ENCODE measurements around the gene SERPINA12.

Gene SERPINA12

GRCh38 chr14:94489336-94489735 is 19.9 kb downstream of the SERPINA12 start:
- peaks cover 4% of the 10 kb centered on the region; the same call in 1 of the 2 replicates for H3K27me3 ChIP-seq (ENCODE audit: insufficient read depth, low read length)
- H3K27ac ChIP-seq (ENCODE audit: low read depth, low read length, poor library complexity, severe bottlenecking): no peak overlapping the region
- no peaks in the 10 kb centered on the region for H3K36me3 ChIP-seq (ENCODE audit: insufficient read depth, low read length)
- no peaks in the 10 kb centered on the region for H3K79me2 ChIP-seq (ENCODE audit: insufficient read depth, low read length)
- H3K9ac ChIP-seq (ENCODE audit: low read length): no peak overlapping the region
- TF ChIP-seq EZH2 (IDR thresholded peaks at IDR 0.05; ENCODE audit: borderline replicate concordance, low read length): no peak
- TF ChIP-seq CTCF (IDR thresholded peaks at IDR 0.05; ENCODE audit: low read length): no peak
- no peak overlapping the region for H2AFZ ChIP-seq (ENCODE audit: low read length)
- H3F3A ChIP-seq (ENCODE audit: insufficient read depth, low read length): no peaks in the 10 kb centered on the region
- no peaks in the 10 kb centered on the region for H3K9me3 ChIP-seq (ENCODE audit: low read length)
- no peaks in the 10 kb centered on the region for H4K20me1 ChIP-seq (ENCODE audit: insufficient read depth, low read length)
- H3K4me1 ChIP-seq (ENCODE audit: insufficient read depth, low read length, severe bottlenecking): no peaks in the 10 kb centered on the region
- H3K9me2 ChIP-seq (ENCODE audit: low read depth, low read length): no peaks in the 10 kb centered on the region
- no peak overlapping the region for H3K4me3 ChIP-seq (ENCODE audit: low read depth, low read length, poor library complexity, severe bottlenecking)
- no peak overlapping the region for H3K4me2 ChIP-seq (ENCODE audit: low read length)

GRCh38 chr14:94486883-94487282 is 22.4 kb downstream of the SERPINA12 start:
- no peaks in the 10 kb centered on the region for H3K36me3 ChIP-seq (ENCODE audit: insufficient read depth, low read length)
- H3K9me2 ChIP-seq (ENCODE audit: low read depth, low read length): no peaks in the 10 kb centered on the region
- no peaks in the 10 kb centered on the region for H3K79me2 ChIP-seq (ENCODE audit: insufficient read depth, low read length)
- no peaks in the 10 kb centered on the region for H3K4me1 ChIP-seq (ENCODE audit: insufficient read depth, low read length, severe bottlenecking)
- H3K9ac ChIP-seq (ENCODE audit: low read length): no peak overlapping the region
- no peak overlapping the region for H3K4me3 ChIP-seq (ENCODE audit: low read depth, low read length, poor library complexity, severe bottlenecking)
- H3F3A ChIP-seq (ENCODE audit: insufficient read depth, low read length): no peaks in the 10 kb centered on the region
- H4K20me1 ChIP-seq (ENCODE audit: insufficient read depth, low read length): no peaks in the 10 kb centered on the region
- peaks cover 3% of the 10 kb centered on the region; the same call in 1 of the 2 replicates for H3K27me3 ChIP-seq (ENCODE audit: insufficient read depth, low read length)
- no peak overlapping the region for H3K4me2 ChIP-seq (ENCODE audit: low read length)
- no peak overlapping the region for H2AFZ ChIP-seq (ENCODE audit: low read length)
- no peaks in the 10 kb centered on the region for H3K9me3 ChIP-seq (ENCODE audit: low read length)
- TF ChIP-seq CTCF (IDR thresholded peaks at IDR 0.05; ENCODE audit: low read length): no peak
- H3K27ac ChIP-seq (ENCODE audit: low read depth, low read length, poor library complexity, severe bottlenecking): no peak overlapping the region

GRCh38 chr14:94485944-94486841 is 23.1 kb downstream of the SERPINA12 start:
- Histone ChIP-seq H3K4me3 (ENCODE audit: low read depth, low read length, poor library complexity, severe bottlenecking) (no peak overlapping the region), H2AFZ (ENCODE audit: low read length) (no peak overlapping the region), H4K20me1 (ENCODE audit: insufficient read depth, low read length) (no peaks in the 10 kb centered on the region), H3K9ac (ENCODE audit: low read length) (no peak overlapping the region), H3K36me3 (ENCODE audit: insufficient read depth, low read length) (no peaks in the 10 kb centered on the region), H3K9me3 (ENCODE audit: low read length) (no peaks in the 10 kb centered on the region), H3F3A (ENCODE audit: insufficient read depth, low read length) (no peaks in the 10 kb centered on the region), H3K79me2 (ENCODE audit: insufficient read depth, low read length) (no peaks in the 10 kb centered on the region), H3K9me2 (ENCODE audit: low read depth, low read length) (no peaks in the 10 kb centered on the region), H3K27me3 (ENCODE audit: insufficient read depth, low read length) (peaks cover 3% of the 10 kb centered on the region; the same call in 1 of the 2 replicates), H3K4me2 (ENCODE audit: low read length) (no peak overlapping the region; the same call in 1 of the 2 replicates), H3K4me1 (ENCODE audit: insufficient read depth, low read length, severe bottlenecking) (no peaks in the 10 kb centered on the region), H3K27ac (ENCODE audit: low read depth, low read length, poor library complexity, severe bottlenecking) (no peak overlapping the region)
- TF ChIP-seq CTCF (IDR thresholded peaks at IDR 0.05; ENCODE audit: low read length) (peak; percentile 97), EZH2 (IDR thresholded peaks at IDR 0.05; ENCODE audit: borderline replicate concordance, low read length) (no peak)
